CD4-positive, alpha-beta T cell (primary cell): ENCODE data around the gene EXOSC6. TPM values are rescaled to one million over a fixed set of nuclear protein-coding genes. Genes with fewer than 3 reads are reported as not detected.
A peak's percentile ranks its signal among the peaks of the same experiment; 100 is the strongest.

ENCODE experiments used
- ATAC-seq: fragments of 200-7000 bp; cut with Tn5 transposase; one replicate; pipeline ENCODE4 v1.10.0; 2022; ENCODE audit warnings: mild to moderate bottlenecking; ENCODE audit not compliant: poor library complexity
- CTCF ChIA-PET: fragments of 350-600 bp; sonication (Branson Sonifier 250); formaldehyde crosslinking; loops from one replicate; lab custom pipeline; 2021; ENCODE audit warnings: antibody characterized with exemption, inconsistent platforms; lab: Charles Lee
- POLR2A ChIA-PET: fragments of 350-600 bp; sonication (Branson Sonifier 250); formaldehyde crosslinking; loops from one replicate; lab custom pipeline; 2021; ENCODE audit warnings: antibody characterized with exemption, inconsistent platforms; lab: Charles Lee
- DNase-seq, 14 experiments: peaks; one replicate each; pipeline ENCODE4 v3.0.0-alpha.2; 2013 to 2020; ENCODE audit warnings: mixed read lengths in 2 of 14
- H3K27ac ChIP-seq, 2 donors: one replicate each; pipeline versions ENCODE4 v1.5.1 to v1.7.0; 2013; ENCODE audit warnings: low read length in 2 of 2, low read depth in 1 of 2, mild to moderate bottlenecking in 1 of 2
- H3K27me3 ChIP-seq, 2 experiments: 1 replicate in 1 of 2; 2 replicates in 1 of 2; pipeline versions ENCODE4 v1.6.1 to v1.7.0; 2013; ENCODE audit warnings: low read length in 2 of 2, control low read depth in 1 of 2, mild to moderate bottlenecking in 1 of 2, moderate library complexity in 1 of 2; ENCODE audit not compliant: insufficient read depth in 2 of 2, control insufficient read depth in 1 of 2
- H3K36me3 ChIP-seq: one replicate; pipeline ENCODE4 v1.6.1; 2013; ENCODE audit warnings: low read length, control low read depth; ENCODE audit not compliant: insufficient read depth
- H3K4me1 ChIP-seq: one replicate; pipeline ENCODE4 v1.6.1; 2013; ENCODE audit warnings: low read length, control low read depth; ENCODE audit not compliant: insufficient read depth
- H3K4me3 ChIP-seq: one replicate; pipeline ENCODE4 v1.5.1; 2013; ENCODE audit warnings: mild to moderate bottlenecking, low read length, moderate library complexity
- H3K9me3 ChIP-seq, 2 experiments: 1 replicate in 1 of 2; 2 replicates in 1 of 2; pipeline versions ENCODE4 v1.6.1 to v1.7.0; 2013; ENCODE audit warnings: low read length in 2 of 2, mild to moderate bottlenecking in 2 of 2, control low read depth in 1 of 2, moderate library complexity in 1 of 2; ENCODE audit not compliant: control insufficient read depth in 1 of 2, insufficient read depth in 1 of 2
- H3K27ac Mint-ChIP-seq: one replicate; pipeline ENCODE4 v1.8.0; 2020; ENCODE audit warnings: mixed read lengths
- H3K27me3 Mint-ChIP-seq: one replicate; pipeline ENCODE4 v1.8.0; 2021; ENCODE audit warnings: mixed read lengths
- H3K36me3 Mint-ChIP-seq: one replicate; pipeline ENCODE4 v1.8.0; 2021; ENCODE audit warnings: low read depth, mixed read lengths
- H3K4me1 Mint-ChIP-seq: one replicate; pipeline ENCODE4 v1.8.0; 2021; ENCODE audit warnings: low read depth, mixed read lengths
- H3K4me3 Mint-ChIP-seq: one replicate; pipeline ENCODE4 v1.8.0; 2020; ENCODE audit warnings: mild to moderate bottlenecking, mixed read lengths
- H3K9me3 Mint-ChIP-seq: one replicate; pipeline ENCODE4 v1.8.0; 2020; ENCODE audit warnings: mixed read lengths
- CTCF ChIP-seq: fragments of 200-600 bp; IDR thresholded peaks from one replicate; pipeline ENCODE4 v1.8.0; 2022; ENCODE audit warnings: antibody characterized with exemption, mild to moderate bottlenecking
- intact Hi-C, 2 experiments: fragments of 100-400 bp; cut with DNase I in 1 of 2; cut with micrococcal nuclease in 1 of 2; formaldehyde crosslinking; loops; one replicate each; pipeline versions ENCODE4 v1.15.1 to v1.9.0; 2023 to 2025; cut with DNase I, micrococcal nuclease
- polyA plus RNA-seq, 2 donors: library from polyadenylated mRNA; unstranded; fragments of 120-200 nt; gene quantifications; one replicate each; pipeline ENCODE4 v1.2.1, GENCODE V29; 2013
- total RNA-seq, 174 experiments: library from RNA in 2 of 174; stranded (reverse) in 2 of 174; gene quantifications; one replicate each; pipeline ENCODE4 v1.2.3 and lab custom pipeline; 2021 to 2026

EXOSC6 gene
- 10 to 100 TPM; 27.8 to 28.2 TPM for total RNA-seq
- polyA plus RNA-seq (2013, experiment 1 of 2) = 19.4 TPM
- 15.1 TPM for polyA plus RNA-seq (2013, experiment 2 of 2)
- 77.8 to 184 (median 100) reads per million in 172 experiments for total RNA-seq (lab: John Stamatoyannopoulos, UW)

- DNase-seq = peak; percentile 86 to 97 (median 90)
- ATAC-seq = peak; percentile 95
- Mint-ChIP-seq H3K9me3 (no peaks in the 10 kb centered on the region), H3K4me3 (peak within 1 kb of the TSS; percentile 98), H3K4me1 (peaks cover 21% of the 10 kb centered on the region), H3K27me3 (no peaks in the 10 kb centered on the region), H3K27ac (peak within 1 kb of the TSS; percentile 97), H3K36me3 (peaks cover 42% of the 10 kb centered on the region)
- ChIA-PET POLR2A (interaction anchor here (0.6 to 2.1 kb wide), 19 partner anchors 10 to 549 kb away, joined by 3 to 22 read pairs (median 4); partner anchors contain the start of genes AARS1, COG4, DDX19A and DDX19B), CTCF (interaction anchor here (0.5 to 2.2 kb wide), 17 partner anchors 11 to 1247 kb away, joined by 3 to 12 read pairs (median 3); partner anchors contain the start of genes AARS1, DDX19A and PDPR)
- Histone ChIP-seq H3K9me3 (no peaks in the 10 kb centered on the region), H3K36me3 (peaks cover 40% of the 10 kb centered on the region), H3K4me1 (peaks cover 27% of the 10 kb centered on the region), H3K27me3 (no peaks in the 10 kb centered on the region), H3K4me3 (peak within 1 kb of the TSS; percentile 54), H3K27ac (peak within 1 kb of the TSS in 1 of 2 donors; percentile 75)
- intact Hi-C loops = loop anchor here (2.0 to 10.0 kb wide), 5 partner anchors 36 to 917 kb away; partner anchors contain the start of genes AARS1 (in 2 of the 2), COG4 (in 1 of the 2), COG8 (in 1 of the 2) and DDX19A (in 1 of the 2)
- peak; percentile 93 for TF ChIP-seq CTCF
These were observed at the start of gene EXOSC6 for GRCh38 chr16:70251629-70252354. Gene EXOSC6 (minus strand): TSS chr16:70251940. CDS start chr16:70251900, 40 bp downstream.

GRCh38 chr16:70301121-70301520 is 49.4 kb upstream of the EXOSC6 start:
- Histone ChIP-seq H3K36me3 (peaks cover 5% of the 10 kb centered on the region), H3K9me3 (peaks cover 0 to 3% of the 10 kb centered on the region in 2 experiments), H3K4me1 (peaks cover 29% of the 10 kb centered on the region), H3K4me3 (no peak overlapping the region), H3K27ac (no peak overlapping the region), H3K27me3 (no peaks in the 10 kb centered on the region)
- H3K4me1 Mint-ChIP-seq = peaks cover 55% of the 10 kb centered on the region
- DNase-seq (no peak), ATAC-seq (no peak)
- H3K27me3 Mint-ChIP-seq = no peaks in the 10 kb centered on the region
- H3K36me3 Mint-ChIP-seq = peaks cover 52% of the 10 kb centered on the region
- CTCF ChIA-PET = no interaction called here
- POLR2A ChIA-PET = interaction anchor here (4.7 kb wide), 1 partner anchor 13 kb away, joined by 100 read pairs; the partner anchor contains the start of gene AARS1
- H3K27ac Mint-ChIP-seq = peak overlapping the region; percentile 98
- peak overlapping the region; percentile 96 for H3K4me3 Mint-ChIP-seq
- peaks cover 2% of the 10 kb centered on the region for H3K9me3 Mint-ChIP-seq
- TF ChIP-seq CTCF = no peak
- intact Hi-C loops = no loop called here
